ENCODE results near the gene DDX42. TPM values are rescaled to one million over a fixed set of nuclear protein-coding genes. Genes with fewer than 3 reads are reported as not detected.

The DDX42 gene
- total and polyA plus RNA-seq, 2 donors from 2014 or later: 38.6 to 104 TPM

Other genes starting within 250 kb of the DDX42 start
- 81.0 TPM for gene DCAF7, start 223.7 kb upstream of the DDX42 start, total RNA-seq
- gene DCAF7, start 223.7 kb upstream of the DDX42 start, polyA plus RNA-seq (ENCODE audit: insufficient read depth, low read depth, low replicate concordance): 19.9 TPM
- gene TACO1, start 173.3 kb upstream of the DDX42 start, total RNA-seq: 18.4 TPM
- 80.1 TPM for gene TACO1, start 173.3 kb upstream of the DDX42 start, polyA plus RNA-seq (ENCODE audit: insufficient read depth, low read depth, low replicate concordance)
- 50.5 TPM for gene MAP3K3, start 151.8 kb upstream of the DDX42 start, total RNA-seq
- gene MAP3K3, start 151.8 kb upstream of the DDX42 start, polyA plus RNA-seq (ENCODE audit: insufficient read depth, low read depth, low replicate concordance): 17.4 TPM
- gene LIMD2, start 74.0 kb upstream of the DDX42 start, total RNA-seq: 32.3 TPM
- gene LIMD2, start 74.0 kb upstream of the DDX42 start, polyA plus RNA-seq (ENCODE audit: insufficient read depth, low read depth, low replicate concordance): 11.5 TPM
- 38.9 TPM for gene STRADA, start 32.4 kb upstream of the DDX42 start, total RNA-seq
- 25.7 TPM for gene STRADA, start 32.4 kb upstream of the DDX42 start, polyA plus RNA-seq (ENCODE audit: insufficient read depth, low read depth, low replicate concordance)
- 83.1 TPM for gene CCDC47, start 573 bp upstream of the DDX42 start, total RNA-seq
- gene CCDC47, start 573 bp upstream of the DDX42 start, polyA plus RNA-seq (ENCODE audit: insufficient read depth, low read depth, low replicate concordance): 50.9 TPM
- 145 TPM for gene PSMC5, start 53.3 kb downstream of the DDX42 start, total RNA-seq
- 247 TPM for gene PSMC5, start 53.3 kb downstream of the DDX42 start, polyA plus RNA-seq (ENCODE audit: insufficient read depth, low read depth, low replicate concordance)
- 38.7 TPM for gene FTSJ3, start 53.5 kb downstream of the DDX42 start, total RNA-seq
- gene FTSJ3, start 53.5 kb downstream of the DDX42 start, polyA plus RNA-seq (ENCODE audit: insufficient read depth, low read depth, low replicate concordance): 23.7 TPM
- gene SMARCD2, start 68.5 kb downstream of the DDX42 start, total RNA-seq: 65.1 TPM
- 39.9 TPM for gene SMARCD2, start 68.5 kb downstream of the DDX42 start, polyA plus RNA-seq (ENCODE audit: insufficient read depth, low read depth, low replicate concordance)
- not detected for gene CSH2, start 99.5 kb downstream of the DDX42 start, total RNA-seq
- not detected for gene CSH2, start 99.5 kb downstream of the DDX42 start, polyA plus RNA-seq (ENCODE audit: insufficient read depth, low read depth, low replicate concordance)
- not detected for gene GH2, start 107.8 kb downstream of the DDX42 start, total RNA-seq
- gene GH2, start 107.8 kb downstream of the DDX42 start, polyA plus RNA-seq (ENCODE audit: insufficient read depth, low read depth, low replicate concordance): not detected
- not detected for gene CSH1, start 122.4 kb downstream of the DDX42 start, total RNA-seq
- not detected for gene CSH1, start 122.4 kb downstream of the DDX42 start, polyA plus RNA-seq (ENCODE audit: insufficient read depth, low read depth, low replicate concordance)
- not detected for gene CSHL1, start 137.1 kb downstream of the DDX42 start, total RNA-seq
- gene CSHL1, start 137.1 kb downstream of the DDX42 start, polyA plus RNA-seq (ENCODE audit: insufficient read depth, low read depth, low replicate concordance): not detected
- not detected for gene GH1, start 144.7 kb downstream of the DDX42 start, total RNA-seq
- gene GH1, start 144.7 kb downstream of the DDX42 start, polyA plus RNA-seq (ENCODE audit: insufficient read depth, low read depth, low replicate concordance): not detected
- 11.4 TPM for gene CD79B, start 158.2 kb downstream of the DDX42 start, total RNA-seq
- gene CD79B, start 158.2 kb downstream of the DDX42 start, polyA plus RNA-seq (ENCODE audit: insufficient read depth, low read depth, low replicate concordance): 5.2 TPM
- 3.4 TPM for gene SCN4A, start 198.7 kb downstream of the DDX42 start, total RNA-seq
- 0.19 TPM for gene SCN4A, start 198.7 kb downstream of the DDX42 start, polyA plus RNA-seq (ENCODE audit: insufficient read depth, low read depth, low replicate concordance)
- 4.4 TPM for gene PRR29, start 224.2 kb downstream of the DDX42 start, total RNA-seq
- gene PRR29, start 224.2 kb downstream of the DDX42 start, polyA plus RNA-seq (ENCODE audit: insufficient read depth, low read depth, low replicate concordance): 1.2 TPM
- gene ICAM2, start 246.5 kb downstream of the DDX42 start, total RNA-seq: 38.8 TPM
- 55.8 TPM for gene ICAM2, start 246.5 kb downstream of the DDX42 start, polyA plus RNA-seq (ENCODE audit: insufficient read depth, low read depth, low replicate concordance)

Data from kidney (tissue), 2 donors.